Upper lobe of left lung (tissue), 6 donors: ENCODE measurements around the gene NOB1. TPM values are rescaled to one million over a fixed set of nuclear protein-coding genes. Genes with fewer than 3 reads are reported as not detected.

Experiments
- ATAC-seq, 2 donors: fragments of 200-7000 bp; cut with Tn5 transposase; one replicate each; pipeline ENCODE4 v1.9.1; 2022; ENCODE audit warnings: mild to moderate bottlenecking in 2 of 2, moderate library complexity in 2 of 2; ENCODE audit not compliant: low FRiP score in 2 of 2
- DNase-seq, 2 donors: peaks; one replicate each; pipeline ENCODE4 v3.0.0-alpha.2; 2019 to 2020
- H3K27ac ChIP-seq, 4 donors: fragments of 200-600 bp; sonication (generic); one replicate each; pipeline ENCODE4 v1.5.1; 2016 to 2019
- H3K27me3 ChIP-seq, 4 donors: fragments of 200-600 bp; sonication (generic); one replicate each; pipeline ENCODE4 v1.5.1; 2017 to 2019
- H3K36me3 ChIP-seq, 4 donors: fragments of 200-600 bp; sonication (generic); one replicate each; pipeline ENCODE4 v1.5.1; 2016 to 2019
- H3K4me1 ChIP-seq, 4 donors: fragments of 200-600 bp; sonication (generic); one replicate each; pipeline ENCODE4 v1.5.1; 2018 to 2019
- H3K4me3 ChIP-seq, 4 donors: fragments of 200-600 bp; sonication (generic); one replicate each; pipeline ENCODE4 v1.5.1; 2017 to 2019; ENCODE audit warnings: mild to moderate bottlenecking in 2 of 4, moderate library complexity in 1 of 4
- H3K9me3 ChIP-seq, 4 donors: fragments of 200-600 bp; sonication (generic); one replicate each; pipeline ENCODE4 v1.5.1; 2018 to 2019
- CTCF ChIP-seq, 6 experiments: fragments of 450-650 bp in 4 of 6; fragments of 200-600 bp in 2 of 6; sonication (generic) in 2 of 6; IDR thresholded peaks; one replicate each; pipeline ENCODE4 v1.5.1; 2016 to 2019; ENCODE audit warnings: antibody characterized with exemption in 6 of 6
- EP300 ChIP-seq, 4 donors: sonication (generic); formaldehyde crosslinking; IDR thresholded peaks; one replicate each; pipeline ENCODE4 v1.5.1; 2017; ENCODE audit warnings: antibody characterized with exemption in 4 of 4, control low read depth in 2 of 4
- POLR2A ChIP-seq, 4 donors: fragments of 450-650 bp; IDR thresholded peaks; one replicate each; pipeline ENCODE4 v1.5.1; 2016 to 2017; ENCODE audit warnings: antibody characterized with exemption in 4 of 4, mild to moderate bottlenecking in 2 of 4
- POLR2AphosphoS5 ChIP-seq, 2 donors: sonication (generic); formaldehyde crosslinking; IDR thresholded peaks; one replicate each; pipeline ENCODE4 v1.5.1; 2017; ENCODE audit warnings: antibody characterized with exemption in 2 of 2
- WGBS, 2 donors: methylation state at CpG; one replicate each; pipeline ENCODE4 v1.1.5; 2017 to 2018; 5-methylcytosine and 5-hydroxymethylcytosine counted together
- total RNA-seq, 6 donors: library from RNA; depleted of rRNA in 4 of 6; stranded (reverse); fragments of >200 nt in 4 of 6; gene quantifications; one replicate each; pipeline versions ENCODE4 v1.1.0 to v1.2.1, GENCODE V29; 2016 to 2021
- donor health status: DM: no; HTN: no; CAD: no; lungs with moderate emphysema.
- donor health status: DM: no; HTN: yes; CAD: no; lungs with severe emphysema.

Gene NOB1
- total RNA-seq, 6 donors from 2014 or later = 24.1 to 38.2 (median 34.3) TPM

GRCh38 chr16:69748694-69749345 is 5.9 kb downstream of the NOB1 start:
- H3K9me3 ChIP-seq = no peaks in the 10 kb centered on the region
- H3K27ac ChIP-seq = no peak overlapping the region
- TF ChIP-seq CTCF (IDR thresholded peaks at IDR 0.05) = no peak
- TF ChIP-seq POLR2A (IDR thresholded peaks at IDR 0.05) = no peak
- no peak for TF ChIP-seq POLR2AphosphoS5 (IDR thresholded peaks at IDR 0.05)
- no peak for TF ChIP-seq EP300 (IDR thresholded peaks at IDR 0.05)
- 91 to 93% methylated on average over 18 to 20 of the region's 20 CpGs for WGBS, 2 donors
- H3K36me3 ChIP-seq = peaks cover 36 to 85% (median 64%) of the 10 kb centered on the region in 4 donors
- ATAC-seq = no peak
- no peaks in the 10 kb centered on the region for H3K27me3 ChIP-seq
- peak in 1 of 2 donors; percentile 52 for DNase-seq
- no peak overlapping the region for H3K4me3 ChIP-seq
- H3K4me1 ChIP-seq = peaks cover 7 to 16% (median 13%) of the 10 kb centered on the region in 4 donors

- no peak for ATAC-seq
- TF ChIP-seq CTCF (IDR thresholded peaks at IDR 0.05) = no peak
- no peak for TF ChIP-seq POLR2AphosphoS5 (IDR thresholded peaks at IDR 0.05)
- TF ChIP-seq POLR2A (IDR thresholded peaks at IDR 0.05) = no peak
- TF ChIP-seq EP300 (IDR thresholded peaks at IDR 0.05) = no peak
- 92 to 95% methylated on average over 8 of the region's 8 CpGs for WGBS, 2 donors
Measured at GRCh38 chr16:69747115-69747514, 7.6 kb downstream of the NOB1 start.

GRCh38 chr16:69745959-69746358 is 8.8 kb downstream of the NOB1 start:
- H3K4me1 ChIP-seq = peaks cover 5 to 16% (median 9%) of the 10 kb centered on the region in 4 donors
- DNase-seq (no peak), ATAC-seq (no peak)
- H3K9me3 ChIP-seq = no peaks in the 10 kb centered on the region
- peaks cover 32 to 96% (median 82%) of the 10 kb centered on the region in 4 donors for H3K36me3 ChIP-seq
- no peaks in the 10 kb centered on the region for H3K27me3 ChIP-seq
- H3K27ac ChIP-seq = no peak overlapping the region
- TF ChIP-seq CTCF (IDR thresholded peaks at IDR 0.05) (no peak), POLR2A (IDR thresholded peaks at IDR 0.05) (no peak), POLR2AphosphoS5 (IDR thresholded peaks at IDR 0.05) (no peak), EP300 (IDR thresholded peaks at IDR 0.05) (no peak)
- WGBS, 2 donors = 89 to 92% methylated on average over 8 to 10 of the region's 10 CpGs
- no peak overlapping the region for H3K4me3 ChIP-seq

More at GRCh38 chr16:69747115-69747514, 7.6 kb downstream of the NOB1 start:
- Histone ChIP-seq H3K27ac (no peak overlapping the region), H3K4me3 (no peak overlapping the region), H3K36me3 (peaks cover 36 to 96% (median 76%) of the 10 kb centered on the region in 4 donors), H3K27me3 (no peaks in the 10 kb centered on the region), H3K4me1 (peaks cover 0 to 5% (median 0%) of the 10 kb centered on the region in 4 donors), H3K9me3 (no peaks in the 10 kb centered on the region)
- DNase-seq = no peak

GRCh38 chr16:69745232-69745612 is 9.5 kb downstream of the NOB1 start:
- Histone ChIP-seq H3K9me3 (no peaks in the 10 kb centered on the region), H3K4me3 (no peak overlapping the region), H3K27ac (no peak overlapping the region), H3K27me3 (no peaks in the 10 kb centered on the region), H3K4me1 (peaks cover 5 to 16% (median 9%) of the 10 kb centered on the region in 4 donors), H3K36me3 (peaks cover 25 to 96% (median 83%) of the 10 kb centered on the region in 4 donors)
- DNase-seq = no peak
- WGBS, 2 donors = 93 to 97% methylated on average over 11 of the region's 11 CpGs
- no peak for TF ChIP-seq POLR2AphosphoS5 (IDR thresholded peaks at IDR 0.05)
- TF ChIP-seq POLR2A (IDR thresholded peaks at IDR 0.05) = no peak
- TF ChIP-seq CTCF (IDR thresholded peaks at IDR 0.05) = no peak
- TF ChIP-seq EP300 (IDR thresholded peaks at IDR 0.05) = no peak
- ATAC-seq = no peak
